CD4-positive, alpha-beta T cell treated with Interleukin-4 for 1 hour (primary cell): Measurements from ENCODE around the gene CCL3.
"Not testable (repeated sequence)": the region's sequence is repeated elsewhere in the genome, so short reads cannot be mapped to it uniquely, and the experiment has no call there.

Source experiments
- DNase-seq, 2 donors: peaks; one replicate each; pipeline ENCODE4 v3.0.0-alpha.2; 2020 to 2022

Gene CCL3

DNA sequence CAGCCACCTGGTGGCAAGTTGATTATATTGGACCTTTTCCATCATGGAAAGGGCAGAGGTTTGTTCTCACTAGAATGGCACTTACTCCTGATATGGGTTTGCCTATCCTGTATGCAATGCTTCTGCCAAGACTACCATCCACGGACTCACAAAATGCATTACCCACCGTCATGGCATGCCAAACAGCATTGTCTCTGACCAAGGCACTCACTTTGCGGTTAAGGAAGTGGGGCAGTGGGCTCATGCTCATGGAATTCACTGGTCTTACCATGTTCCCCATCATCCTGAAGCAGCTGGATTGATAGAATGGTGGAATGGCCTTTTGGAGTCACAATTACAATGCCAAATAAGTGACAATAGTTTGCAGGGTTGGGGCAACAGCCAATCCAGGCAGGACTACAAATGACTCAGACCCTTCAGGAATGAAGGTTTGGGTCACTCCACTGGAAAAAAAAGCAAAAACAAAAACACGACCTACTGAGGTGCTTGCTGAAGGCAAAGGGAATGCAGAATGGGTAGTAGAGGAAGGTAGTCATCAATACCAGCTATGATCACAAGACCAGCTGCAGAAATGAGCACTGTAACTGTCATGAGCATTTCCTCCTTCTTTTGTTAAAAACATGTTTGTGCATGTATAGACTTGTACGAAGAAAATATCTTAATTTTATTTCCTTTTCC is 25.2 kb upstream of the CCL3 start:
- not testable (repeated sequence) for DNase-seq

DNA sequence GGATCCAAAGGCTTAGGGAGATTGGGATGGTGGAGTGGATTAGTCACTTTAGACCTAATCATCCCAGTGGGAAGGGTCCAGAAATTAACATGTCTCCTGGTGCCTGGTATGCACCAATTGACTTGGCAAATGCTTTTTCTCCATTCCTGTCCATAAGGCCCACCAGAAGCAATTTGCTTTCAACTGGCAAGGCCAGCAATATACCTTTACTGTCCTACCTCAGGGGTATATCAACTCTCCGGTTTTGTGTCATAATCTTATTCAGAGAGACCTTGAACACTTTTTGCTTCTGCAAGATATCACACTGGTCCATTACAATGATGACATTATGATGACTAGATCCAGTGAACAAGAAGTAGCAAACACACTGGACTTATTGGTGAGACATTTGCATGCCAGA is 23.2 kb upstream of the CCL3 start:
- DNase-seq: not testable (repeated sequence)

DNA sequence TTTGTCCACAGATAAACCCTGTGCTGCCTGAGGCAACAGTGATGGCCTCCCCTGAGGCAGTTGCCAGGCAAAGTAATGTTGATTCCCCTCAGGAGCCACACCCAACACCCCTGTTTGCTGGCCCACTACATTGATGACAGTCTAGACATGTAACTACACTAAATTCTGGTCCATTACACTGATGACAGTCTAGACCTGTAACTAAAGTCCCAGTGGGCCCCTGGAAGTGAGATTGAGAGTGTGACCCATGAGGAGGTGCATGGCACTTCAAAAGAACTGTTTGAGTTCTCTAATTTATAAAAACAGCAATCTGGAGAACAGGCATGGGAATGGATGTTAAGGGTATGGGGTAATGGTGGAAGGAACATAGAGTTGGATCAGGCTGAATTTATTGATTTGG is 22.6 kb upstream of the CCL3 start:
- DNase-seq: no peak

DNA sequence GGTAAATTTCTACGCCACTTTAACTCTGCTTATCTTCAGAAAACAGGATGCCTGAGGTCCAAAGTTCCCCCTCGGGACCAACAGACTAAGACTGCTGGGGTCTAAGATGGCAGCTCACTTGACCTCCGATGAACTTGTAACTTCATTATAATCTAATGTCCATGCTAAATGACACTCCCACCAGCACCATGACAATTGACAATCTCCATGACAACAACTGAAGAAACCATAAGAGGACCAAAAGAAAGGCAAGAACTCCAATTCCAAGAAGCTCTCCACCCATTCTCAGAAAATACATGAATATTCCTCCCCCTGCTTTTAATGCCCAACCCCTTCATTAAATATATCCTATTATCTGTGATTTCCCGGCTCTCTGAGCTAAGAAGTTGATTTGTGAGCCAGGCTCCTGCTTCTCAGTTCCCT is 21.1 kb upstream of the CCL3 start:
- DNase-seq: no peak

DNA sequence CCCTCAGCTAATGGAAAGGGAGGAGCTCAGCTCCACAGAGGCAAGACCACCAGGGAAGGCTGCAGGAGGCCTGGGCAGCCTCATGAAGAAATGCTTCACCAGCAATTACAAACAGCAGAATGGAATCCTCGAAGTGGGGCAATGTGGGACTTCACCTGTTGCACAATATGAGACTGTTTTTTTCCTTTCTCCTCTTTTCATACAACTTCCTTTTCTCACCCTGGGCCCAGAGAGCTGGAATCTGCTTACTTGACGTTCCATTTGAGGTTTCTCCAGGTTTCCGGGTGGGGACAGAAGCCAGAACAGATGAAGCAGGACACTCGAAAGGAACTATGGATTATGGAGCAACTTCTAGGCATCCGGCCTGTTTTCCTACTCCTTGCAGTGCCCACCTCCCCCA is 18.3 kb upstream of the CCL3 start:
- peak in 1 of 2 donors; percentile 40 for DNase-seq

DNA sequence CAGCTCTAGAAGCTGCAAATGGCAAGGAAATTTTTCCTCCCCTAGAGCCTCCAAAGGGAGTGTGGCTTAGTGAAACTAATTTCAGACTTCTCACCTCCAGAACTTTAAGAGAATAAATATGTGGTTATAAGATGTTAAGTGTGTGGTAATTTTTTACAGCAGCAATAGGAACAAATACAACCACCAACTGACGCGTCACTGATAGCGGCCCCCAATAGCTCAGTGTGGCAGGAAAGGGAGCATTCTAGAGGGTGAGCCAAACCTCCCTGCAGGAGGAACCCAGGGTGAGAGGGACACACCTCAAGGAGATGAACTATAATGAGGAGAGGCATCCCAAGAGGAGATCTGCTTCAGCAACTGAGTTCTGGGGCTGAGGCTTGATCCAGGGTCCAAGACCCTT is 17.7 kb upstream of the CCL3 start:
- DNase-seq: peak in 1 of 2 donors; percentile 43

DNA sequence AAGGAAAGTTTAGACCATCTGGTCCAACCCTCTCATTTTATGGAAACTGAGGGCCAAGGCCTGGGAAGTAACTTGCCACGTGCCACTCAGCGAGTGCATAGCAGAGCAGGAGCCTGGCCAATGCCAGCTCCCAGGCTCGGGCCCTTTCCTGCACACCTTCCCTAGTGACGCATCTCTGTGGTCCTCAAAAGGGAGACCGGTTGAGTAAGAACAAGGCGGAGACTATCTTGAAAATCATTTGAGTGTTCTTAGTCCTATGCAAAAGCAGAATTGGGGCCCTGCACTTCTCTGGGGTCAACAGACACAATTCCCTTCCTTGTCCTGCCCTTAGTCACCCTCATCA is 16.5 kb upstream of the CCL3 start:
- no peak for DNase-seq

DNA sequence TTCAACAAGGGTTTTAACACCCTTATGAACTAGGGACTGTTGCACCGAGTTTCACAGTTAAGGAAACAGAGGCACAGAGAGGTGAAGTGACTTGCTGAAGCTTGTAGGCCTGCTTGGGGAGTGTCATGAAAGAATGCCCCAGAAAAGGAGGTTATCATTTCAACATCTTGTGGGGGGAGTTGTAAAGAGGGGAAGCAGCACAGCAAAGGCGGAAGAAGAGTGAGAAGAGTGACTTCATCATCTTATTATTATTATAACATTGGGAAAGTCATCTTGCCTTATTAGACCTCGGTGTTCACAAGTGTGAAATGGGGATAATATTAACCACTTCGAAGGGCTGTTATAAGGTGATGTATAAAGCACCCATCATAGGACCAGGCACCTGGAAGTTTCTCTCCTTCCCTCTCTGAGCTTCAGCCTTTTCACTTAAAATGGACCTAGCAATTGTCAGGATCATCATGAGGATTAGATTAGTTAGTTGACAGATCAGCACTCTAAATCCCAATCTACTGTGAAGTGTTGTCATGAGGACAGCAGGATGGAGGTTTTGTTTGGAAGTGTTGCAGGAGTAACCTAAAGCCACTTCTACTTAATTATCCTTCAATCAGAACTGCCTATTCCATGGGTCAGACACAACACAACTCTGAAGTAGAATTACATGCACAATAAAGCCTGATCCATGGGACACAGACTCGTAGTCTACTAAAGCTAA is 16.0 kb upstream of the CCL3 start:
- DNase-seq: no peak

DNA sequence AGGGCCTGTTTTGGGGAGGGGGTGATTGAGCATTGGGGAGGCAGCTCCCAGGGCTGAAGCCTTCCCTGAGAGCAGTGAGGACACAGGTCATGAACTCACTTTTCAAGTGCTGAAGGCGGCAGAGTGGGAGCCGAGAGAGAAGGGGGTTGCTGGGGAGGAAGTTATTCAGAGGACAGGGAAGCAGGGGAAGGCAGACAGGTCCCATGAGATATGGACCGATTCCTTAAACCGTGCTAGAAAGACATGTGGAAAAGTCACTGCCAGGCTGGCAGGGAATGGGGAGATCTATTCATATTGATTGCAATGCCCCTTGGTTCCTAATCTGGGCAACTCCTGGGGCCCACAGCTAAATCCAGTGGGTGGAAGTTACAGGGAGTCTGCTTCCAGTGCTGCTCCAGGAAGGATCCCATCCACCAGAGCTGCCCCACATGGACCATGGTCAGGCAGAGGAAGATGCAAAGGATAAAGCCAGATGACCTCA is 14.8 kb upstream of the CCL3 start:
- no peak for DNase-seq

DNA sequence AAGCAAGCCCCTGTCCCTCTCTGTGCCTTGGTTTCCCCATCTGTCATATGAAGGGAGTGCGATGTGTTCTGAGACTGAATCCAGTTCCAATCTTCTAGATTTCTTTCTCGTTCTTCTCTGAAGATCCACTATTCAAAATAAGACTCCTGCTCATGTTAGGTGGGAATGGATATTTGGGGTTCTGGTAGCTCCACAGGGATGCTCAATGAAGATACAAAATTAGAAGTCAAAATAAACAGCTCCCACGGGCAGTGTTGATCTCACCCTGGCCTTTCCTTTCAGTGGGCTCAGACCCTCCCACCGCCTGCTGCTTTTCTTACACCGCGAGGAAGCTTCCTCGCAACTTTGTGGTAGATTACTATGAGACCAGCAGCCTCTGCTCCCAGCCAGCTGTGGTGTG is 14.3 kb upstream of the CCL3 start:
- DNase-seq: not testable (repeated sequence)

DNA sequence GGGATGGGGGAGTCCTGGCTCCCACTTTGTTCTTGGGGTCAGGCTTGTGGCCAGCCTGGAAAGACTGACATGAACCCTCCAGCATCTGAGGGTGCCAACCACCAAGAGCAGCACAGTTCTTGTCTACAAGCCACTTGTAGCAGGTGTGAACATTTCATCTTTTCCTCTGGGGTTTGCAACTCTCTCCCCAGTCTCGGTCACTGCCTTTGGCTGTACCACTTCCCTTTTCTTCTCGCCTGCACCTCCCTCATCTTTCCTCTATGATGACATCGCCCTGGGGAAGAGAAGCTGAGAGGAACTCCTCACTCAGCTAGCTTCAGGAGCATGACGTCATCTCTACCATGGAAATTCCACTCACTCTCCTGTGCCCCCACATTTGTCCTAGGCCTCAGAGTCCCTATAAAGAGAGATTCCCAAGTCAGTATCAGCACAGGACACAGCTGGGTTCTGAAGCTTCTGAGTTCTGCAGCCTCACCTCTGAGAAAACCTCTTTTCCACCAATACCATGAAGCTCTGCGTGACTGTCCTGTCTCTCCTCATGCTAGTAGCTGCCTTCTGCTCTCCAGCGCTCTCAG is 13.5 kb upstream of the CCL3 start, which contains the start of gene CCL4:
Gene CCL4, plus strand, starts transcription at position 427 of the 575 bp plus-strand sequence. Its CDS starts 79 bp downstream, at position 506.
- peak; percentile 64 to 81 for DNase-seq

DNA sequence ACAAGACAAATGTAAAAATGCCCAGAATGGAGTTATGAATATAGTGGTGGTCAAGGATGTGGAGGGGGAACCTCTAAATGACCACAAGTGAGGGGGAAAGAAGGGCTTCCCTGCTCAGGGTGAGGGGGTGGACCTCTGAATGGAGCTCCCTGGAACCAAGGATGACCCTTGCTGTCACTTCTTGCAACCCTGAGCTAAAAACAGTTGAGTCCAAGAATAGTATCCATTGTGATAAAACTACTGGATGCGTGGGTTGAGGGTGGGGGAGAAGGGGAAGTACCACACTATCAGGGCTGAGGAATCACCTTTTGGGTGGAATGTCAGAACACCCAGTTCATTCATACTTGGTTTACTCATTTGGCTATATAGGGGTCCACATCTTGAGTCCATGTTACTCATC is 9.1 kb upstream of the CCL3 start:
- not testable (repeated sequence) for DNase-seq

DNA sequence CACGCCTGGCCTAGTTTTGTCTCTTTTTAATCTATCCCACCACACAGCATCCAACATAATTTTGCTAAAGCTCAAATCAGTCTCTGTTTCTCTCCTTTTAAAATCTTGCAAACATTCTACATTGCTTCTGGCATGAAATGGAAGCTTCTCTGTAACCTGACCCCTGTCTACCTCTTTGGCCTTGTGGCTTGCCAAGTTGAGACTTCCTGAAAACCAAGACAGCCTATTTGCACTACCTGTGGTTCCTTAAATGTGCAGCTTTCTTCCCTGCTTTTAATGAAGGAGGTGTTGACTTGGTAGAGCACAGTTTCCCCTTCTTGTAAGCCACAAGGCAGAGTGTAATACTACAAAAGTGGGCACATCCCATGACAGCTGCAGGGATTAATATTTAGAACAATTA is 6.0 kb upstream of the CCL3 start:
- no peak for DNase-seq

DNA sequence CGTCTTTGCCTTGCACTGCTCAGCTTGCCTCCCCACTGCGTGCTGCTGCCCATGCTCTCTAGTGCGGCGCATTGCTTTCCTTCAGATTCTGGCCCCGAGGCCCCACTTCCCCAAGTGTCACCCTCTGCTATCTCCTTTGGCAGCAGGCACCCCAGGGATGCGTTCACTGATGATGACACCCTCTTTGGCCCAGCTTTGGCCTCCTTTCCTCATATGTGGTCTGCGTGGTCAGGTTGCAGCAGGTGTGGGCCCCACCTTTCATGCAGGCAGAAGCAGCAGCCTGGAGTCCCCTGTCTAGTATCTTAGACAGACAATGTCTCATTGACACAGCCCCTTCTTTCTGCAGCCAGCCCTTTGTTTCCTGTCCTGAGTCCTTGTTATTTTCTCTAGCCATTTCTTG is 4.8 kb upstream of the CCL3 start:
- no peak for DNase-seq

DNA sequence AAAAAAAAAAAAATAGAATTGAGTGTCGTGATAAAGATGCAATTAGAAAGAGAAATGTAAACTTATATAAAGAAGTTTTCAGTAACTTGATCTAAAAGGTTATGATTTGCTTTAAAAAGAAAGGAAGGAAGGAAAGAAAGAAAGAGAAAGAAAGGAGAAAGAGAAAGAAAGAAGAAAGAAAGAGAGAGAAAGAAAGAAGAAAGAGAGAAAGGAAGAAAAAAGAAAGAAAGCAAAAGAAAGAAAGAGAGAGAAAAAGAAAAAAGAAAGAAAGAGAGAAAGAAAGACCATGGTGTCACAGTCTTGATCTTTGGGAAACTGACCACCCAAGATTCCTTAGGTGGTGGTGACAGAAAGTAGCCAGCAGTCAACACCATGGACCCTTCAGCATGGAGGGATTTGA is 4.3 kb upstream of the CCL3 start:
- no peak for DNase-seq

DNA sequence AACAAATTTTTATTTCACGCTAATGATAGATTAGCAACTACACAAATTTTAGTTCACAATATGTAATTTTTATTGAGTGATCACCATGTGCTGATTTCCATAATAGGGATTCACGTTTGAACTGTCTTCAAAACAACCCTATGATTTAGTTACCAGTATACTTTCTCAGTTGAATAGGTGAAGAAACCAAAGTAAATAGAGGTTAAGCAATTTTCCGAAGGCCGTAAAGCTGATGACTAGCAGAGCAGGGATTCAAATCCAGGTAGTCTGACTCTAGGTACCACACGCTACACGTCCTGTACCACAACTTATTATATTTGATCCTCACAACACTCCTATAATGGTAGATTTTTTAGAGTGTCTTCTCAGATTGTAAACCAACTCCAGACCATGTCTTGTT is 2.8 kb upstream of the CCL3 start:
- DNase-seq: not testable (repeated sequence)

DNA sequence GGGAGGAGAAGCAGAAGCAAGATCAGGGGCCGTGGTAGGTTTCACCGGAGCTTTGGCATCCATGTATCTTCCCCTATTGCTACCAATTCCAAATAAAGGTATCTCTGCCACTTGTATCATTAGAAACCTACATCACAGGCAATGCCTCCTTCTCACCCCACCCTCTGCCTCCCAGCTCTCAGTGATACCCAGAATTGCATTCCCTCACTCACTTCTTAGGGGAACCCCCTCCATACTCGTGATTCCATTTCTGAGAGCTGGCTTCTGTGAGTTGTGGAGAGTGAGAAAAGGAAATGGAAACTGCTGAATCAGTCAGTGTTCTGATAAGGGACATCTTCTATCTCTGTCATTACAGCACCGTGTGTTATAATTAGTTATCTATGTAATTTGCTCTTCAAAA is 2.3 kb upstream of the CCL3 start:
- peak; percentile 38 to 48 for DNase-seq

DNA sequence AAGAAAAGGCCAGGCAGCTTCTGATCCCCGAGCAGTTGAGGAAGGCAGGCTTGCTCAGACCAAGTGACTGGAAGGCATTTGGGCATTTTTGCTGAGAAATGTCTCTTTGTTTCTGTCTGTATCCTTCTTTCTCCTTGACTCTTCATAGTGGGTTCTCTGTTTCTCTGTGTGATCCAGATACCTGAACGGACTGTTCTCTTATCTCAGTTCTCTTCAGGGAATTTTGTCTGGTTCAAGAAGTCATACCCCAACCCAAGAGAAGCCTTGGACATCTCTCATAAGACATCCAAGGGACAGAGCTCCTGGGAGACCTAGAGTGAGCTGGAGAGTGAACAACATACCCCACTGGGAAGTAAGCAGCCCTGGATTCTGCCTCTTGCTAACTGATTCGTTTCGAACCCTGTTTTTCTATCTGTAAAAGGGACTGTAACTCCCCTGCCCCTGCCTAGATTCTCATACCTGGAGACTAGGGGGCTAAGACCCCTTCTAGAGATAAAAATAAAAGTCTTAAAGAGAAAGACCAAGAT is 541 bp downstream of the CCL3 start:
- DNase-seq: no peak

DNA sequence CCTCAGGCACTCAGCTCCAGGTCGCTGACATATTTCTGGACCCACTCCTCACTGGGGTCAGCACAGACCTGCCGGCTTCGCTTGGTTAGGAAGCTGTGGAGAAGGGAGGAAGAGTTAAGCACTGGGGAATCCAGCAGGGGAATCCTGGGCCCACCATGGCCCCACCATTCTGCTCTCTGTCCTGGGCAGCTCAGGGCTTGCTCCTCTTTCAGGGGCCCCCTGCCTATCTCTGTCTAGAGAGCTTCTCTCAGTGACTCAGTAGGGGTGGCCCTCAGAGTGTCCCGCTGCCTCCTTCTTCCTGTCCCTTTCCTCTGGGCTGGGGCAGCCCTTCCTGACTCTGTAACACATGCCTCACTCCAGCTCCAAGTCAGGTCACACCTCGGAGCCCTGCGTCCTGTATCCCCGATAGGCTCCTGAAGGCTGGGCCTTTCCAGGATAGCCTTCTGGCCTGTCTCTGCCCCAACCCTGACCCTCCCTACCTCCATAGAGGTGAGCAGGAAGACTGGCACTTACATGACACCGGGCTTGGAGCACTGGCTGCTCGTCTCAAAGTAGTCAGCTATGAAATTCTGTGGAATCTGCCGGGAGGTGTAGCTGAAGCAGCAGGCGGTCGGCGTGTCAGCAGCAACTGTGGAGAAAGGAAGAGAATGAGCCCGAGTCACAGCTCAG is 1.1 kb downstream of the CCL3 start:
- no peak for DNase-seq

DNA sequence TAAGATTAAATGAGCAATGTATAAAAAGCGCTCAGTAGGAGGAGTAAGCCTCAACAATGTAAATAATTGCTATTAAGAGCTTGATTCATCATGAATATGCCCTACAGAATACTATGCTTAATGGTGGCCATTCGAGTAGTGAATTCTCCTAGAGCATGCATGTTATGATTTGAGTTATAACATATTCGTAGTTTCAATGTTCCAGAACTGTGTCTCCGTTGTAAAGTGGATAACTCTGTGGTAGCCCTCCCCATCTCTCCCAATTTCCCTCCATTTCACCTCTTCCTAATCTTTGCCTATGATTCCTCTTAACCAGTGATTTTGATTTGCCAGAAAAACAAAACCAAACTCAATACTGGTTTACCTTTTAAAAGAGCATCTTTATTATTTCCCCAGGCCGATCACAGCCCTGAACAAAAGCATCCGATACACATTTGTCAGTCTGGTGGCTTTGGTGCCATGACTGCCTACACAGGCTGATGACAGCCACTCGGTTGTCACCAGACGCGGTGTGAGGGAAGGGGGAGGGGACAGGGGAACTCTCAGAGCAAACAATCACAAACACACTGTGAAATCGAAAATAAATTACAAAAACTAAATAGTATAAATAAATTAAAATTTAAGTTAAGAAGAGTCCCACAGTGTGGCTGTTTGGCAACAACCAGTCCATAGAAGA is 1.9 kb downstream of the CCL3 start:
- peak in 1 of 2 donors; percentile 59 for DNase-seq

DNA sequence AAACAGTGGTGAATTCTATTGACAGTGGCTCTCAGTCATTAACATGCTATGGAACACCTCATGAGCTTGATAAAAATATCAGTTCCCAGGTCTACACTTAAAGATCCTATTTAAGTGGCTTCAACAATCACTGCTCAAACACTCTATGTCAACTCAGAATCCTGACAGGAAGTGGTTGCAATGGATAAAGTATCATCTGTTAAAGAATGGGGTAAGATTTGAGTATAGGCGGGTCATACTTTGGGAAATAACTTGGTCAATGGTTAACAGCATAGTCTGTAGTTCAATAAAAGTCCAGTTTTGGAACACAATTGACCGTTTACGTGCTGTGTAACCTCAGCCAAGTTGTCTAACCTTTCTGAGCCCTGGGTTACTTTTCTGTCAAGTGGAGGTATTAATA is 2.5 kb downstream of the CCL3 start:
- DNase-seq: not testable (repeated sequence)

DNA sequence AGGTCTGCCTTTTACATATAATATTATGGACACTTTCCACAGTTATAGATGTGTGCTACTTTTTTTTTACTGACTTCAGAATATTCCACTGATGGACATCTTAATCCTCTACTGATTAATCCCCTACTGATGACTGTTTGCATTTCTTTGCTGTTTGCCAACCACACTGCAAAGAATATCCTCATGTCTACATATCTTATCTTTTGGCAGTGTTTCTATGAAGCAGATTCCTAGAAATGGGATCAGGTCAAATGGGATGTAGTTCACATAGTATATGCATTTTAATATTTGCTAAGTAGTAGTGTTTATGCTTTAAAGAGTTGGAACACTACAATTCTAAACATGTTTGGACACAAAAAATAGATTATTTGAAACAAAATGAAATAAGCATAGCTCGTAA is 3.2 kb downstream of the CCL3 start:
- no peak for DNase-seq

DNA sequence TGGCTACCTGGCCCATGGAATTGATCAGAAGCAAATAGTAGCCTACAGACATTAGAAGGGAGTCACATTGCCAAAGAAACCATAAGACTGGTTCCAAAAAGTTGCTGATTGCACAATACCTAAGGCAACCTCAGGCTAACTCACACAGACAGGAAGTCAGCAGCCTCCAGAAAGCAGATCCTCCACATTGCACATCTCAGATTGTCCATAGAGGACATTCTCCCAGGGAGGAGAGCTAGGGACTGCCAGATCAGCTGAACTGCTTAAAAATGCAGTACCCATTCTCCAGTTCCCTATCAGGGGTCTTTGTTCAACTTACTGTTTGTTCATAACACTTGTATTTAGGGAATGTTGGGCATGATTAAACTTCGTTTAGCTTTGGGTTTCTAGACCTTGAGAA is 4.2 kb downstream of the CCL3 start:
- peak in 1 of 2 donors; percentile 56 for DNase-seq
